Cerebellar nuclear complex (tissue), 1 donor: ENCODE results near the gene KLF17.

Experiments used
- DNase-seq, 2 experiments: peaks; one replicate each; lab custom pipeline; 2025; lab: John Stamatoyannopoulos, UW

Gene KLF17

DNA sequence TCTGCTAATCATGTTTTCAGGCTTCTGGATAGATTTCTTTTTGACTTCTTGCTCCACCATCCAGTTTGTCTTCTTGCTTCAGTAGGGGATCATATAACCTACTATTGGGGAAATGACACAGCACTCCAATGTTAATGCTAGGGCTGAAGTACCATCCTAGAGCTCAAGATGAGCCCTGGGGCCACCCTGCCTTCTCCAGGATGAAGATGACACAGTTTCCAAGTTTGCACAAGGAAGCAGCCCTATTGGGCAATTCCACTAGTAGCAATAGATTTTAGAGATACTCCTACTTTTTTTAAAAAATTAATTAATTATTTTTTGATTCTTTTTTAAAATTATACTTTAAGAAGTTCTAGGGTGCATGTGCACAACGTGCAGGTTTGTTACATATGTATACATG, 34.1 kb downstream of the KLF17 start:
- no peak for DNase-seq

DNA sequence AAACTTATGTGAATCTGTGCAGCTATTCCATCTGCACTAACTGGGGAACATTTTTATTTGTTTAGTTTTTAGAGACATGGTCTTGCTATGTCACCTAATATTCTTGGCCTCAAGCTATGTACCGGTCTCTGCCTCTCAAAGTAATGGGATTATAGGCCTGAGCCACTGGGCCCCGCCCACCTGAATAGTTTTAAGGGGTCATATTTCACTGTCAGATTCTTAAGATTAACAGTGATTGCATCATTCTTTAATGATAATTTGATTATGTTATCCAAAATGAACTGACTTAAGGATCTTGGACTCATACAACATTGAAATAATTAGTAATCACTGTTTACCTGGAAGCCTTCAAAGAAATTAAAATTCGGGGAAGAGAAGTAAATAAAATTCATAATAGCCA, 35.4 kb downstream of the KLF17 start:
- DNase-seq = no peak

DNA sequence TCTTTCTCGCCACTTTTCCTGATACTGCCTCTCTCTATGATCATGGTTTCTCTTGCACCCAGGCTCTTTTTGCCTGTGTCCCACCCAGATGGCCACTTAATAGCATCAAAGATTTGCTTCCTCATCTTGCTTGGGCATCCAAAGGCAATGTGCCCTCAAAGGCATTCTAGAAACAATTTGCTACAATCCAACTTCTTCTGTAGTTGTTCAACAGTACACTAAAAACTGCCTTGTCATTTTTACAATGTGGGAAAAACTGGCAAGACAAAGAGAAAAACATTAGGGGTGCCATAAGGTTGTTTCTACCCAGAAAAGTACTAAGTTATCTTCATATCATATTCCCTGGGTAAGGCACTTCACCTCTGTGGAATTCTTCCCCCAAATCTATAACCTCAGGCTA, 39.3 kb downstream of the KLF17 start:
- DNase-seq = no peak

GRCh38 chr1:44158871-44159270, 40.2 kb downstream of the KLF17 start:
- no peak for DNase-seq

DNA sequence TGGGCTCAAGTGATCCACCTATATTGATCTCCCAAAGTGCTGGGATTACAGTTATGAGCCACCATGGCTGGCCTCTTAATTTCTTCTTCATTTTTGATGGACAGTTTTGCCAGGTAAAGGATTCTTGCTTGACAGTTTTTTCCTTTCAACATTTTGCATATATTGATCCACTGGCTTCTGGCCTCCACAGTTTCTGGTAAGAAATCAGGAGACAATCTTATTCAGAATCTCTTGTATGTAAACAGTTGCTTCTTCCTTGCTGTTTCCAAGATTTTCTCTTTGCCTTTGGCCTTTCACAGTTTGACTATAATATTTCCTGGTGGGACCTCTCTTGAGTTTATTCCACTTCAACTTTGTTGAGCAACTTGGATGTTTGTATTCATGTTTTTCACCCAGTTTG, 42.9 kb downstream of the KLF17 start:
- DNase-seq = no peak

DNA sequence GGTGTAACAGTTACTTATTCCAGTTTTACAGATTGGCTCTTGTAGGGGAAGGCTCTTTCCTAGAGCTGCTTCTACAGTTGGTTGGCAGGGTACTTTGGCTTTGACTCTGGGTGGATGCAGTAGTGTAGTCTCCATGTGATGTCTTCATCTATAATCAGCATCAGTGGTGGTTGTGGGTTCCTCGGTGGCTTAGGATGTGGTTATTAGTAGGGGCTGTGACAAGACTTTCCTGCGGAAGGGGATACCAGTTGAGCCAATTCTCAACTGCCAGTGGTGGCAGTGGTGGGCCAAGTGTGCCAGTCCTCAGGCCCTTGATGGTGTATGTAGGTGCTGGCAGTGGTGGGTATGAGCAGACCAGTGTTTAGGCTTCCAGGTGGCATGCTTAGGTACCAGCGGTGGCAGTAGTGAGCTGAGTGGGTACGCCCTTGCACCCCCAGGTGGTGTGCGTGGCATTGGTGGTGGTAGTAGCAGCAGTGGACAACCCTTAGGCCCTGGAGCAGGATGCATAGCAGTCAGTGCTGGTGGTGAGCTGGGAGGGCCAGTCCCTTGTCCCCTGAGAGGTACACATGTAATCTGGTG, 50.0 kb downstream of the KLF17 start:
- DNase-seq = no peak

GRCh38 chr1:44170281-44170823, 51.7 kb downstream of the KLF17 start:
- no peak for DNase-seq

DNA sequence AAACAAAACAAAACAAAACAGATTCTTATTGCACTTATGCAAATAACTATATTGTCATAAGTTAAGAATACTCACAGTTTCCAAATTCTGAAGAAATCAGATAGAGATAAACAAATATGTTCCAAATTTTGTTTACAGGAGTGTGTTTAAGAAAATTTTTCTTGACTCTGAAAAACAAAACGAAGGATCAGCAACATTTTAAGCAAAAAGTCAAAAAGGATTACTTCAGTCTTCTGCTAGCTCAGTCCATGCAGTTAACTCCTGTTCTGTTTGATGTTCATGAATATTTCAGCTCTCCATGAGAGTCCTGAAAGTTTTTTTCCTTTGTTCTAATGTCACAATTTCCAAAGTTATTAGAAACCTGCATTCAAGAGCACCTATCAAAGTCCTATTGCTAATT, 56.0 kb downstream of the KLF17 start:
- no peak for DNase-seq
